HFFc6 (cell line): ENCODE measurements around the gene SOS2. TPM values are rescaled to one million over a fixed set of nuclear protein-coding genes. Genes with fewer than 3 reads are reported as not detected.
"Not testable (repeated sequence)": the region's sequence is repeated elsewhere in the genome, so short reads cannot be mapped to it uniquely, and the experiment has no call there.

Experiments used
- DNase-seq: peaks from one replicate; pipeline ENCODE4 v3.0.0-alpha.2; 2018
- H3K27ac Mint-ChIP-seq: 2 replicates; pipeline ENCODE4 v1.8.0; 2020; ENCODE audit warnings: mild to moderate bottlenecking, mixed read lengths
- H3K27me3 Mint-ChIP-seq: 2 replicates; pipeline ENCODE4 v1.8.0; 2021; ENCODE audit warnings: mild to moderate bottlenecking, moderate library complexity, mixed read lengths; ENCODE audit not compliant: insufficient read depth
- H3K36me3 Mint-ChIP-seq: 2 replicates; pipeline ENCODE4 v1.8.0; 2021; ENCODE audit warnings: low read depth, mixed read lengths
- H3K4me1 Mint-ChIP-seq: 2 replicates; pipeline ENCODE4 v1.8.0; 2020; ENCODE audit warnings: low read depth, mixed read lengths
- H3K4me3 Mint-ChIP-seq: 2 replicates; pipeline ENCODE4 v1.8.0; 2020; ENCODE audit warnings: mild to moderate bottlenecking, moderate library complexity, mixed read lengths
- H3K9me3 Mint-ChIP-seq: 2 replicates; pipeline ENCODE4 v1.8.0; 2020; ENCODE audit warnings: mild to moderate bottlenecking, mixed read lengths
- CTCF ChIP-seq: fragments of 200-600 bp; sonication (generic); IDR thresholded peaks from 2 replicates; pipeline ENCODE4 v1.5.0; 2021; ENCODE audit warnings: antibody characterized with exemption, mild to moderate bottlenecking
- total RNA-seq, 6 experiments: library from RNA; stranded (reverse); fragmentation: NEBNext Ultra II Directional; extraction: Animal tissue kit (Norgen Biotek cat#: 25700); gene quantifications; 2 replicates in 1 of 6; 3 replicates in 5 of 6; pipeline ENCODE4 v1.2.3, GENCODE V29; 2021

Gene SOS2
- total RNA-seq, 6 experiments from 2014 or later = 11.8 to 14.5 (median 13.3) TPM

GRCh38 chr14:50191499-50191898 lies 39.9 kb downstream of the SOS2 start:
- Mint-ChIP-seq H3K36me3 (no peaks in the 10 kb centered on the region), H3K4me1 (no peaks in the 10 kb centered on the region), H3K9me3 (no peaks in the 10 kb centered on the region), H3K4me3 (no peak overlapping the region), H3K27ac (no peak overlapping the region), H3K27me3 (no peaks in the 10 kb centered on the region)
- DNase-seq = no peak
- TF ChIP-seq CTCF = no peak

- Mint-ChIP-seq H3K4me3 (no peak overlapping the region), H3K36me3 (peaks cover 6% of the 10 kb centered on the region), H3K27ac (no peak overlapping the region), H3K27me3 (no peaks in the 10 kb centered on the region), H3K9me3 (no peaks in the 10 kb centered on the region), H3K4me1 (no peaks in the 10 kb centered on the region)
- DNase-seq = no peak
- TF ChIP-seq CTCF = no peak
Measured at GRCh38 chr14:50186107-50186506, 45.3 kb downstream of the SOS2 start.

GRCh38 chr14:50173891-50174290 lies 57.5 kb downstream of the SOS2 start:
- H3K27ac Mint-ChIP-seq = no peak overlapping the region
- H3K36me3 Mint-ChIP-seq = peaks cover 12% of the 10 kb centered on the region
- peak; percentile 5 for DNase-seq

GRCh38 chr14:50171895-50172294 lies 59.5 kb downstream of the SOS2 start:
- no peak for TF ChIP-seq CTCF
- H3K27ac Mint-ChIP-seq = no peak overlapping the region
- H3K4me1 Mint-ChIP-seq = no peaks in the 10 kb centered on the region
- H3K36me3 Mint-ChIP-seq = no peaks in the 10 kb centered on the region; the same call in 1 of the 2 replicates
- H3K9me3 Mint-ChIP-seq = no peaks in the 10 kb centered on the region
- DNase-seq = no peak
- H3K27me3 Mint-ChIP-seq = no peaks in the 10 kb centered on the region
- H3K4me3 Mint-ChIP-seq = no peak overlapping the region

More at GRCh38 chr14:50173891-50174290, 57.5 kb downstream of the SOS2 start:
- Mint-ChIP-seq H3K9me3 (no peaks in the 10 kb centered on the region), H3K4me1 (no peaks in the 10 kb centered on the region), H3K27me3 (no peaks in the 10 kb centered on the region), H3K4me3 (no peak overlapping the region)
- no peak for TF ChIP-seq CTCF

GRCh38 chr14:50167381-50167780 lies 64.0 kb downstream of the SOS2 start:
- H3K9me3 Mint-ChIP-seq, H3K27ac Mint-ChIP-seq, H3K4me3 Mint-ChIP-seq, H3K36me3 Mint-ChIP-seq, H3K4me1 Mint-ChIP-seq, H3K27me3 Mint-ChIP-seq, DNase-seq: not testable (repeated sequence)

- no peaks in the 10 kb centered on the region for H3K9me3 Mint-ChIP-seq
- no peaks in the 10 kb centered on the region for H3K4me1 Mint-ChIP-seq
- no peak overlapping the region for H3K27ac Mint-ChIP-seq
- no peak for TF ChIP-seq CTCF
- peaks cover 4% of the 10 kb centered on the region; the same call in 1 of the 2 replicates for H3K36me3 Mint-ChIP-seq
- H3K27me3 Mint-ChIP-seq = no peaks in the 10 kb centered on the region; the same call in 1 of the 2 replicates
- no peak overlapping the region for H3K4me3 Mint-ChIP-seq
- DNase-seq = no peak
Measured at GRCh38 chr14:50156111-50156510, 75.3 kb downstream of the SOS2 start.
